RPMI7951 (cell line): ENCODE data around the gene TMED10. TPM values are rescaled to one million over a fixed set of nuclear protein-coding genes. Genes with fewer than 3 reads are reported as not detected.
"Not testable (repeated sequence)": the region's sequence is repeated elsewhere in the genome, so short reads cannot be mapped to it uniquely, and the experiment has no call there.

Source experiments
- DNase-seq: peaks from one replicate; pipeline ENCODE4 v3.0.0-alpha.2; 2012; ENCODE audit warnings: low read depth
- total RNA-seq: library from RNA; depleted of rRNA; stranded (reverse); fragments of >200 nt; shearing (Covaris generic); gene quantifications from 2 replicates; pipeline ENCODE4 v1.2.3, GENCODE V29; 2014

The TMED10 gene
- total RNA-seq, 1 experiment from 2014 or later, result 247 TPM

- no peak for DNase-seq
Measured at GRCh38 chr14:75158843-75159614, 17.4 kb downstream of the TMED10 start.

DNA sequence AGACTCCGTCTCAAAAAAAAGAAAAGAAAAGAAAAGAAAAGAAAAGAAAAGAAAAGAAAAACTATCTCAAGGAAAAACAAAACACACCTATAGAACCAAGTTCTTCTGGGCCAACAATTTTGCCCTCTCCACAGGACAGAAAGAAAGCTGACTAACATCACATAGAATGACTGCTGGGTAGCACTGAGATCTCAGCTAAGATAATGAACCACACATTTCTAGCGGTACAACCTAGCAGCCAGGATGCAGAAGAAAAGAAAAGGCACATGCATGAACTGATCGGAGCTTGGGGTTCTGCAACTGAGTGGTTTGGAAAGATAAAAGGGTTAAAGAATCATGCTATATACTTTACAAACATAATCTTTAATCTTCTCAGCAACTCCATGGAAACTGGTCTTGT, 19.5 kb downstream of the TMED10 start:
- peak; percentile 8 for DNase-seq

DNA sequence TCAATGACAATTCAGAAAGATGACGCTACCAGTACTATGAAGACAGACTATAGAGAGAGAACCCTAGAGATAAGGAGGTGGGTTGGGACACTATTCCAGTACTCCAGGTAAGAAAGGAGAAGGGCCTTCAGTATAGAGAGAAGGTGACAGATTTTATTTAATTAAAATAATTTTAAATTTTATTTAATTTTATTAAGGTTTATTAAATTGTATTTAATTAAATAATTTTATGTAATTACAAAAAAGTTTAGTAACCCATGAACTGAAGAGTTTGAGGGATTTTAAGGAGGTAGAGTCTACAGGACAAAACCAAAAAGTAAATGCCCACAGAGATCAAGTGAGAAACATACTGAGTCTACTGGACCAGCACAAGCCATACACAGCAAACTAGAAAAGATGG, 20.3 kb downstream of the TMED10 start:
- no peak for DNase-seq

GRCh38 chr14:75155169-75155568, 21.2 kb downstream of the TMED10 start:
- no peak for DNase-seq

GRCh38 chr14:75153295-75153694, 23.1 kb downstream of the TMED10 start:
- no peak for DNase-seq

- DNase-seq, result no peak
Measured at GRCh38 chr14:75151851-75152250, 24.6 kb downstream of the TMED10 start.

DNA sequence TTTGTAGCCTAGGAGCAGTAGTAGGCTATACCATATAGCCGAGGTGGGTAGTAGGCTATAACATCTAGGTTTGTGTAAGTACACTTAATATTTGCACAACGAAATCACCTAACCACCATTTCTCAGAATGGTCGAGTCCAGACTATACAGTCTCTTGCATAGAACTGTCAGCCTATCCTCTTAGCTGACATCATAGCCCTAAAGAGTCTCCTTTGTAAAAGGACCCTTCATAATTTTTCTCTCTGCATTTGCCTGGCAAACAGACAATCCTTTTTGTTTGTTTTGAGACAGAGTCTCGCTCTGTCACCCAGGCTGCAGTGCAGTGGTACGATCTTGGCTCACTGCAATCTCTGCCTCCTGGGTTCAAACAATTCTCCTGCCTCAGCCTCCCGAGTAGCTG, 25.8 kb downstream of the TMED10 start:
- not testable (repeated sequence) for DNase-seq

DNA sequence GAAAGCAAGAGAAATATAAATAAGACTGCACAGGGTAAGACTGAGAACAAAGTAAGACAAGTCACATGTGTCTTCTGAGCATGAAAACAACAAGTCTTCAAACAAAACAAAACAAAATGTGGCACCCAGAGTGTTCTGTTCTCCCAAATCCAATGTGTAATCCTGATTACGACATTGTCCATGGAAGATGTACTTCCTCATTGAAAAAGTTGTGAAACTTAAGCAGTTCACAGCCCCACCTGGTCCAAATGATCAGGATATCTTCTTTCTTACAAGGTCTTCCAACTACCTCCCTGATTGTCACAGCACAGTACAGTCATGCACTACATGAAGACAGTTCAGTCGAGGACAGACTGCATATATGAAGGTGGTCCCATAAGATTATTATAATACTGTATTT, 26.3 kb downstream of the TMED10 start:
- DNase-seq, result no peak

DNA sequence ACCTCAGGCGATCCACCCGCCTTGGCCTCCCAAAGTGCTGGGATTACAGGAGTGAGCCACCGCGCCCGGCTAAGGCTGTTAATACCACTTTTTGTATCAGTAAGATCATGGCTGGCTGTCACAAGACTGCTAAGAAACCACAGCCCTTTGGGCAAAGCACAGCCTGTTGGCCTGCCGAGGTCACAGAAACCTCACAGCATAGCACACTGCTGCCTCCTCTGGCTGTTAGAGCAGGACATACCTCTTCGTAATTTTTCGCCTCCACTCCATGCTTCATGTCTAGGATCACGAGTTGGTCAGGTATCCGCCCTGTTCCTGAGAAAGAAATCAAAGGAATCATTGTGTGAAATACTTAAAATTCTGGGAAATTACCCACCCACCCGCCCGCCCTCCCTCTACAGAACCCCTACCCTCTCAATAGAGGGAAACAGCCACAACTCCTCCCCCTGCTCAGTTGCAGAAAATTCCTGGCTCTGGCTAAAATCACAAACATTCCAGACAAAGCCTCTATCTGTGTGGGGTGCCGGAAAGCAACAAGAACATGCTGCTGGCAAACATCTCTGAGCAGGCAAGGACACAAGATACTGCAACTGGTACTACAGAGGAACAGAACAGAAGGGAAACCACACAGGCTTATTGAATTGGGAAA, 28.9 kb downstream of the TMED10 start:
- DNase-seq, result peak; percentile 77

DNA sequence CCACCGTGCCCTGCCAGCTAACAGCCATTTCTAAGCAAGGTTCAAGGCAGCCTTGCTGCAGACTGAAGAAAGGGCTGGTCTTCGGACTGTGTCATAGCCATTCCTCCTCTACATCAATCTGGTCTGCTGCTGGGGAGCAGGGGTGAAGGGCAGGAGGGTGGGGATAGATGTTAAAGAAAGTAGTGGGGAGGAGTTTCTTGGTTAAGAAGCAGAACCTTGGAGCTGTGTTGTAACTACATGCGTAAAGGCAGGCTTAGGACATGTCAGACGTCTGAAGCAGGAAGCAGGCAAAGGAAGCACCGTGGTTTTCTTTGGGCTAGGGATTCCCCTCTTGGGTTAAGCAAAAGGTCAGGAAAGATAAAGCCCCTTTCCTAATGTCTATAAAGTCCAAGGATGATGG, 31.5 kb downstream of the TMED10 start:
- no peak for DNase-seq

DNA sequence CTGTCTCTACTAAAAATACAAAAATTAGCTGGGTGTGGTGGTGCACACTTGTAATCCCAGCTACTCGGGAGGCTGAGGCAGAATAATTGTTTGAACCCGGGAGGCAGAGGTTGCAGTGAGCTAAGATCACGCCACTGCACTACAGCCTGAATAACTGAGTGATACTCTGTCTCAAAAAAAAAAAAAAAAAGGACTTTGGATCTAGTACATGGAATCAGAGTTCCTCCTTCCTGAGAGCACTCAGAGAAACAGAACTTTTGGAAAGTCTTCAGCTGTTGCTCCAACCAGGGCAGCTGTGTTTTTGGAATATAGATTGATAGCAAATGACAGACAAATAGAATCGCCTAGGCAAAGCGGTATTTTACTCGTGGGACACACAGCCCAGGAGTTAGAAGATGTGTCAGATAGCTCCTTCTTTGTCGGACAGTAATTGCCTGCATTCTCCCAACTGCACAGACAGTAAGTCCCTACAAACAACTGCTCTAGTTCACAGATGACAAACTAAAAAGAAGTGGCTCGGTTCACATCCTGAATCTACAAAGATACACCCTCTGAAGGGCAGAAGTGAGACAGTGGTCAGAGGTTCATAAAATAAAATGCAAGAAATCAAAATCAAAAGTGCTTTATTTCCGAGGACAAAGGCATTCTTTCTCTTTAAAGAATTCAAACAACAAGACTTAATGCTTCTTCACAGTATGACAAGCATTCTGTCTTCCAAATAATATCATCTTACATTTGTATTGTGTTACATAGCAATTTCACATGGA, 32.5 kb downstream of the TMED10 start:
- DNase-seq, result no peak

GRCh38 chr14:75142494-75142893, 33.9 kb downstream of the TMED10 start:
- DNase-seq, result no peak

- peak; percentile 12 for DNase-seq
Measured at GRCh38 chr14:75141967-75142366, 34.4 kb downstream of the TMED10 start.

DNA sequence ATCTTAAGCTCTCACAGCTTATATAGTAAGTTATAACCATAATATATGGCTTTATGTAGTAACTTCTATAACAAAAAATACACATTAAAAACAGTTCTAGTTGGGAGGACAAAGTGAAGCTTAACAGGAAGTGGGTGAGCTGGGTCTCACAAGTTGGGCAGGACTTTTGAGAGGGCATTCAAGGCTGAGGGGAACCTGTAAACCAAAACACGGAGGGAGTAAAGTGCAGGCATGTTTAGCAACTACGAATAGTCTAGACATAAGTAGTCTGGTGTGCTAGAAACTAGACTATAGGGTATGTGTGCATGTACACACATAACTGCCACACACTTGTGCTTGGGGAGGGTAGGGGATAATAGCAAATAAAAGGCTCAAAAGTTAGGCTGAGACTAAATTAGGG, 35.4 kb downstream of the TMED10 start:
- DNase-seq, result no peak

DNA sequence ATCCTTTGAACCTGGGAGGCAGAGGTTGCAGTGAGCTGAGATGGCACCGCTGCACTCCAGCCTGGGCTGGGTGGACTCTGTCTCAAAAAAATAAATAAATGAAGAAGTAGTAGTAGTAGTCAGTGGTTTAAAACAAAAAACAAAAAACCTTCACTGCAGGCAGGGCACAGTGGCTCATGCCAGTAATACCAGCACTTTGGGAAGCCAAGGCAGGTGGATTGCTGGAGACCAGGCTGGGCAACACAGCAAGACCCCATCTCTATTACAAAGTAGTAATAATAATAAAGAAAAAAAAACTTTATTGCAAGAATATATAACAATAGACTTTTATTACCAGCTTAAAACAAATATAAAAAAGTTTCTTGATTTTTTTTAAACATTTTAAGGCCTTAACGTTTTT, 35.8 kb downstream of the TMED10 start:
- DNase-seq, result no peak

DNA sequence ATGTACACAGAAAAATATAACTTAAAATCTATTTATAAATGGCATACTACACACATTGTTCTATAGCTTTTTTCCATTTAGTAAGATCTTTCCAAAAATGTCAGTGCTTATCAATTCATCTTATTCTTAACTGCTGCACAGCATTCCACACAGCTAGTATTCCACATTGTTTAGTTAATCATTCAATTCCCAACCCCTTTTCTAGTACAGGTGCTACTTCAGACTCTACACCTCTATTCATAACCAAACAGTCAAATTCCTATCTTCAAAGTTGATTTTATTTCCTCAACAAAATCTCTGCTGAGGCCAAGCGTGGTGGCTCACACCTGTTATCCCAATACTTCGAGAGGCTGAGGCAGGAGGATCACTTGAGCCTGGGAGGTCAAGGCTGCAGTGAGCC, 37.2 kb downstream of the TMED10 start:
- DNase-seq, result no peak

- no peak for DNase-seq
Measured at GRCh38 chr14:75138492-75138891, 37.9 kb downstream of the TMED10 start.

- DNase-seq, result no peak
Measured at GRCh38 chr14:75134644-75135043, 41.8 kb downstream of the TMED10 start.

DNA sequence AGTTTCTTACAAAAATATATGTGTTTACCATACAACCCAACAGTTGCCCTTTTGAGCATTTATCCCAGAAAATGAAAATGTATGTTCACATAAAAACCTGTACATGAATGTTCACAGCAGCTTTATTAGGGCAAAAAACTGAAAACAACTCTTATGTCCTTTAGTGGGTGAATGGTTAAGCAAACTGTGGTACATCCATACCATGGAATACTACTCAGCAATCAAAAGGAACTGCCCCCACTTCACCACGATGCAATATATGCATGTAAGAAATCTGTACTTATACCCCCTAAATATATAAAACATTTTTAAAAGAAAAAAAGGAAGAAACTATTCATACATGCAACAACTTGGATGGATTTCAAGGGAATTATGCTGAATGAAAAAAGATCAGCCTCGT, 42.8 kb downstream of the TMED10 start:
- DNase-seq, result no peak

- DNase-seq, result peak; percentile 67
Measured at GRCh38 chr14:75132382-75133086, 43.9 kb downstream of the TMED10 start.

GRCh38 chr14:75128596-75128990, 47.8 kb downstream of the TMED10 start:
- DNase-seq, result no peak
